Subcutaneous adipose tissue (tissue), 4 donors: ENCODE data around the gene ZC3H7A. TPM values are rescaled to one million over a fixed set of nuclear protein-coding genes. Genes with fewer than 3 reads are reported as not detected.

Source experiments
- total RNA-seq, 4 donors: library from RNA; depleted of rRNA; stranded (reverse); fragments of >200 nt; gene quantifications; one replicate each; pipeline ENCODE4 v1.1.0, GENCODE V29; 2016
- TF ChIP-seq, protein P1 (sequence below): fragments of 450-650 bp; IDR thresholded peaks from one replicate; pipeline ENCODE4 v1.5.1; 2016; ENCODE audit warnings: low read depth, mild to moderate bottlenecking, control low read depth, antibody characterized with exemption, moderate library complexity

Gene ZC3H7A
- total RNA-seq, 4 donors from 2014 or later, result 68.5 to 100 (median 94.7) TPM

DNA sequence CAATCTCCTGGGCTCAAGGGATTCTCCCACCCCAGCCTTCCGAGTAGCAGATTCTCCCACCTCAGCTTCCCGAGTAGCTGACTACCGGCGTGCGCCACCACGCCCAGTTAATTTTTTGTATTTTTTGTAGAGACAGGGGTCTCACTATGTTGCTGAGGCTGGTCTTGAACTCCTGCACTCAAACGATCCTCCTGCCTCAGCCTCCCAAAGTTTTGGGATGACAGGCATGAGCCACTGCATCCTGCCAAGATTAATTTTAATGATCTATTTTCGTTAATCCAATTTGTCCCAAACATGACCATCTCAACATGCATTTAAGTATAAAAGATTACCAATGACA is 1.2 kb downstream of the ZC3H7A start:
- TF ChIP-seq, protein P1, sequence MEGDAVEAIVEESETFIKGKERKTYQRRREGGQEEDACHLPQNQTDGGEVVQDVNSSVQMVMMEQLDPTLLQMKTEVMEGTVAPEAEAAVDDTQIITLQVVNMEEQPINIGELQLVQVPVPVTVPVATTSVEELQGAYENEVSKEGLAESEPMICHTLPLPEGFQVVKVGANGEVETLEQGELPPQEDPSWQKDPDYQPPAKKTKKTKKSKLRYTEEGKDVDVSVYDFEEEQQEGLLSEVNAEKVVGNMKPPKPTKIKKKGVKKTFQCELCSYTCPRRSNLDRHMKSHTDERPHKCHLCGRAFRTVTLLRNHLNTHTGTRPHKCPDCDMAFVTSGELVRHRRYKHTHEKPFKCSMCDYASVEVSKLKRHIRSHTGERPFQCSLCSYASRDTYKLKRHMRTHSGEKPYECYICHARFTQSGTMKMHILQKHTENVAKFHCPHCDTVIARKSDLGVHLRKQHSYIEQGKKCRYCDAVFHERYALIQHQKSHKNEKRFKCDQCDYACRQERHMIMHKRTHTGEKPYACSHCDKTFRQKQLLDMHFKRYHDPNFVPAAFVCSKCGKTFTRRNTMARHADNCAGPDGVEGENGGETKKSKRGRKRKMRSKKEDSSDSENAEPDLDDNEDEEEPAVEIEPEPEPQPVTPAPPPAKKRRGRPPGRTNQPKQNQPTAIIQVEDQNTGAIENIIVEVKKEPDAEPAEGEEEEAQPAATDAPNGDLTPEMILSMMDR, result no peak

DNA sequence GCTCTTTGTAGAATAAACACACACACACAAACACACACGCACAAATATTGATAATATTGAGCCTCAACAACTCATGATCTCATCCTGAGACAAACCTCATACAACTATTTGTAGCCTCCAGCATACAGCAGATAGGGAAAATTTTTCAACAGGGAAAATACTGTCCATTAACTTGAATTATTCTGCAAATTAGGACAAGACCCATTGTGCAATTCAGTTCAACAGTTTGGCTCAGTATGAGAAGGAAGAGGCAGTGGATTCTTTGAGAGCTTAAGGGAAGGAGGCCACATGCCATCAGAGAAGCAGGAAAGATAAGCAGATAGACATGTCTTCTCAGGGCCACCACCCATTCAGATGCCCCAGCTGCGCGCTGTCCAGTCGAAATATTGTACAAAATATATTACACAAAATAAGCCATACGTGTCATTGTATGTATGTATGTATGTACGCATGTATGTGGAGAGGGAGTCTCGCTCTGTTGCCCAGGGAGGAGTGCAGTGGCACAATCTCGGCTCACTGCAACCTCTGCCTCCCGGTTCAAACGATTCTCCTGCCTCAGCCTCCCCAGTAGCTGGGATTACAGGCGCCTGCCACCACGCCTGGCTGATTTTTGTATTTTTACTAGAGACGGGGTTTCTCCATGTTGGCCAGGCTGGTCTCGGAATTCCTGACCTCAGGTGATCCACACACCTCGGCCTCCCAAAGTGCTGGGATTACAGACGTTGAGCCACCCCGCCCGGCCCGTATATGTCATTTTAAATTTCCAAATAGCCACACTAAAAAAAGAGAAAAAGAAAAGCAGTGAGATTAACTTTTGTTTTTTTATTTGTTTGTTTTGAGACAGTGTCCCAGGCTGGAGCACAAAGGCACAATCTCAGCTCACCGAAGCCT is 1.8 kb downstream of the ZC3H7A start:
- TF ChIP-seq, protein P1, result no peak

DNA sequence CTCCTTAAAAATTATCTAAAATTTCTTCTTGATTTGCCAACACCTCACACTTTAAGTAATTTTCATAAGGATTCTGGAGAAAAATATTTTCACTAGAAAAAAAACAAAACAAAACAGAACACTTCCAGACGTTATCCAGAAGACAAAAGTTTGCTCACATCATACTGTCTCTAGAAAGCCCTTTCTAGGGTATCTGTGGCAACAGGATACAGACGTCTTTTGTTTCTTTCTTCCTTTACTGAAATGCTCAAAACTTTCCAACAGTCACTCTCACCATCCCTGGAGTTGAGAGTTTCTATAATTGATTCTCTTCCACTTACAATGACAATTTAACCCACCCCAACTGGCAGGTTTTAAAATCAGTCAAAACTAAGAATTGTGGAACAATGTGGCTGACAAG is 2.6 kb downstream of the ZC3H7A start:
- TF ChIP-seq, protein P1, result no peak

DNA sequence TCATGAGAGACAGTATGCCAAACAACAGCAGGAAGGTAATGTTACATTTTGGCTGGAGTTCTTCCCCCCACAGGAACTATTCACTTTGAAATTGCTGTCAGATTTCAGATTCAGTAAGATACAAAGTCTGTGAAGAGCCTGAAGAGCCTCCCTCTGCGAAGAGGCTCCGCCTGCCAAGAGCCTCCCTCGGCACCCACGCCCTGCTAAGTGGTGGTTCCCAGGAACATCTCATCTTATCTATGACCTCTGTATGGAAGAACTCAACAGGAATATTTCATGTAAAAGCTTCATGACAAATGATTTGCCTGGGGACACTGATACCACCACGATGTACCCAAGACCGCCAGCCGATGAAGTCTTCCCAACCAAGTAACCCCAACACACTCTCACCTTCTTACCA is 3.2 kb downstream of the ZC3H7A start:
- TF ChIP-seq, protein P1, result no peak

DNA sequence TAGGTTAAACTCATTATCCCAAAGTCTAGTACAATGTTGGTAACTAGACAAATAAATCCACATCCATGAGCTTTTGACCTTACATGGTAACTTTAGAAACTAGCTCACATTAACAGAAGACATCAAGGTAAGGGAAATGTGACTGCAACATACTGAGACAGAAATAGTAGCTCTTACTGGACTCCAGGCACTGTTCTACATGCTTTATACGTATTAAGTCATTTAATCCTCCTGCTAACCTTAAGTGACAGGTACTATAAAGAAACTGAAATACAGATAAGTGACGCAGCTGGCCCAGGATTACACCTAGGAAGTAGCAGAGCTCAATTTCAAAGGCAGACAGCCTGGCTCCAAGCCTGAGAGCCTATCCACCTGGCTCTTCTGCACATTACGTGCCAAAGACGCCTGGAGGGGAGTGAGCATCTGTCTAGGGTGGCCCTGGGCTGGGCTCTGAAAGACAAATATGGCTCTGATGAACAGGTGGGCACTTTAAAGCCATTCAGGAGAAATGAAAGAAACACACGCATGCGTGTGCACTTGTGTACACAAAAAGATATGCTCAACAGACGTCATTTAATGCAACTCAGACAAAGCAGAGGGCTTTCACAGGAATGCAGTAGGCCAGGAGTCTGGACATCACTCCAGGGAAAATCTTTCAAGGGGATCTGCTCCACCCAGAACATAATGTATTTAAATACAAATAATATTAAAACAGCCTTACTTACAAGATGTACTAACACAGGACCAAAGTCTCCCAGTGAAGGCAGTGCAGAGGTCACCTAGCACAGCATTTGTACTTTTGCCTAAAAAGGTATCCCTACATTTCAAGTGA is 4.4 kb downstream of the ZC3H7A start:
- TF ChIP-seq, protein P1, result no peak

DNA sequence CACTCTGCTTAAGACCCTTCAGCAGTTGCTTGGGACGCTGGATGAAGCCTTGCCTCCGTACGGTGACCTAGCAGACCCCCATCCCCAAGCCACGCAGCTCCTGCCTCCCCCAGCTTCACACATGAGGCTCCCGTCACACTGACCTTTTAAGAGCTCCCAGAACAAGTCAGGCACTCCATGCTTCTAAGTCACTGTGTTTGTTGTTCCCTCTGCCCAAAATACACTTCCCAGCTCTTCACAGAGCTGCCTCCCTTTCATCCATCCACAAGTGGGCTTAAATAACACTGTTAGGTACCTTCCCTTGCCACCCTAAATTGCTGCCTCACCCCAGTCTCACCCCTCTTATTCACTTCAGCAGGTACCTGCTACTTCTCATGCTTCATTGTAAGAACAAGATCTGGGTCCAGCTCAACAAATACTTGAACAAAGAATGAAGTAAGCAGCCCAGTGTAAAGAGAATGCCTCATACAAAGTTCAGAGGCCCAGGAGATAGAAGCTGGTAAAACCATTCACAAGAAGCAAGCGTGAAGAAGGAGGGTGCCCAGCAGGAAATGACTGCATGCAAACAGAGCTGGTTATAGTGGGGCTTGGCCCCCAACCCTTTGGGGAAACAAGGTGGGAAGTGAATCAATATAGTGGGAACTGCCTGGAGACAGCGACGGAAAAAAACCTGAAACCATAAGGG is 5.8 kb downstream of the ZC3H7A start:
- TF ChIP-seq, protein P1, result no peak

DNA sequence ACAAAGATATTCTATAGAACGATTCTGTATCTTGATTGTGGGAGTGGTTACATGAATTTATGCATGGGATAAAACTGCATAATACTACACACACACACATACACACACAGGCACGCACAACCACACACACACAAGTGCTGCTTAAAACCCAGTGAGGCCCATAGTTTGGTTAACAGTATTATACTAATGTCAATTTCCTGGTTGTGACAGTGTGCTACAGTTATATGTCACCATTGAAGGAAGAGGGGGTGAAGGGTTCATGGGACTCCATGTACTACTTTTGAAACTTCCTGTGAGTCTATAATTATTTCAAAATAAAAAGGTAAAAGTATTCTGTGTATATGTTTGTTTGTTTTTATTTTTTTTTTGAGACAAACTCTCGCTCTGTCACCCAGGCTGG is 8.1 kb downstream of the ZC3H7A start:
- TF ChIP-seq, protein P1, result no peak
